HCT116 (cell line): ENCODE data around the gene COX5B.

Source experiments
- ATF3 ChIP-seq: IDR thresholded peaks from 2 replicates; pipeline ENCODE4 v1.6.1; 2012
- ELF1 ChIP-seq: IDR thresholded peaks from 2 replicates; pipeline ENCODE4 v1.6.1; 2012; ENCODE audit warnings: low read depth, borderline replicate concordance
- EZH2 ChIP-seq: fragments of 200-600 bp; sonication (generic); IDR thresholded peaks from 2 replicates; pipeline ENCODE4 v1.6.1; 2017; ENCODE audit warnings: antibody characterized with exemption, mixed run types
- EZH2phosphoT487 ChIP-seq: fragments of 200-600 bp; IDR thresholded peaks from 2 replicates; pipeline ENCODE4 v1.6.1; 2018; ENCODE audit warnings: antibody characterized with exemption, borderline replicate concordance
- MAX ChIP-seq: IDR thresholded peaks from 2 replicates; pipeline ENCODE4 v1.6.1; 2012
- POLR2A ChIP-seq: IDR thresholded peaks from 2 replicates; pipeline ENCODE4 v1.7.0; 2011; ENCODE audit warnings: borderline replicate concordance; ENCODE audit not compliant: insufficient read depth, insufficient read length; ENCODE audit errors: extremely low read depth
- POLR2AphosphoS5 ChIP-seq: IDR thresholded peaks from 2 replicates; pipeline ENCODE4 v1.6.1; 2011; ENCODE audit warnings: mild to moderate bottlenecking, low read depth, low read length, moderate library complexity
- SP1 ChIP-seq: IDR thresholded peaks from 2 replicates; pipeline ENCODE4 v1.6.1; 2012; ENCODE audit warnings: low read depth
- SRF ChIP-seq: IDR thresholded peaks from 2 replicates; pipeline ENCODE4 v1.6.1; 2012; ENCODE audit warnings: low read depth
- TCF7L2 ChIP-seq: IDR thresholded peaks from 2 replicates; pipeline ENCODE4 v1.7.0; 2011; ENCODE audit warnings: borderline replicate concordance, inconsistent platforms; ENCODE audit not compliant: insufficient read depth, insufficient read length; ENCODE audit errors: extremely low read depth
- YY1 ChIP-seq: IDR thresholded peaks from 2 replicates; pipeline ENCODE4 v1.6.1; 2011; ENCODE audit warnings: low read length, low read depth, moderate library complexity, mild to moderate bottlenecking; ENCODE audit not compliant: insufficient replicate concordance; ENCODE audit errors: extremely low read depth
- ZNF274 ChIP-seq: fragments of 200-500 bp; sonication (Bioruptor generic); IDR thresholded peaks from 2 replicates; pipeline ENCODE4 v1.6.1; 2014; ENCODE audit warnings: mild to moderate bottlenecking, low read depth, low read length, inconsistent platforms
- TF ChIP-seq, protein P1 (sequence below), 3 experiments: fragments of 200-600 bp in 1 of 3; sonication (generic) in 1 of 3; IDR thresholded peaks in 2 of 3; conservative IDR thresholded peaks in 1 of 3; 2 replicates each; pipeline ENCODE4 v1.5.1; 2012 to 2017; ENCODE audit warnings: low read depth in 2 of 3, low read length in 2 of 3, antibody characterized with exemption in 1 of 3, borderline replicate concordance in 1 of 3, control low read depth in 1 of 3, mild to moderate bottlenecking in 1 of 3, mixed read lengths in 1 of 3, mixed run types in 1 of 3, moderate library complexity in 1 of 3; ENCODE audit not compliant: insufficient read depth in 1 of 3

DNA sequence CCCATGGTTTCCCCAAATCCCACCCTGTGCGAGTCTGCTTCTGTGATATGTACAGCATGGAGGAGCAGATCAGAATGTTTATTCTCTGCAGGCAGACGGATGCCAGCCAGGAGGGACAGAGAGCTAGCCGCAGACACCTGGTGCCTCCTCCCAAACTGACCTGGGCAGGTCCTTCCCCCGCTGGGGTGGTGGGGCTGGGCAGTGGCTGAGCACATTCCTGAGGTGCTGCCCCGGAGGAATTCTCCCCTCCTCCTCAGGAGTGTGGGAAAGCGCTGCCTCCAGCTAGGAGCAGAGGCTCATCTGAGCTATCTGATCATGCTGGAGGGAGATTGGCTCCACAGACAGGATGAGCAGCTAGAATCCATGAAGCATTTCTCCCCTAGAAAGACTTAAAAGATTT is 45.3 kb downstream of the COX5B start:
- TF ChIP-seq POLR2A (no peak), TCF7L2 (no peak), MAX (no peak), SP1 (no peak), YY1 (no peak), POLR2AphosphoS5 (no peak), SRF (no peak), ELF1 (no peak), ATF3 (no peak), EZH2 (no peak), EZH2phosphoT487 (no peak), ZNF274 (no peak)
- TF ChIP-seq, protein P1, sequence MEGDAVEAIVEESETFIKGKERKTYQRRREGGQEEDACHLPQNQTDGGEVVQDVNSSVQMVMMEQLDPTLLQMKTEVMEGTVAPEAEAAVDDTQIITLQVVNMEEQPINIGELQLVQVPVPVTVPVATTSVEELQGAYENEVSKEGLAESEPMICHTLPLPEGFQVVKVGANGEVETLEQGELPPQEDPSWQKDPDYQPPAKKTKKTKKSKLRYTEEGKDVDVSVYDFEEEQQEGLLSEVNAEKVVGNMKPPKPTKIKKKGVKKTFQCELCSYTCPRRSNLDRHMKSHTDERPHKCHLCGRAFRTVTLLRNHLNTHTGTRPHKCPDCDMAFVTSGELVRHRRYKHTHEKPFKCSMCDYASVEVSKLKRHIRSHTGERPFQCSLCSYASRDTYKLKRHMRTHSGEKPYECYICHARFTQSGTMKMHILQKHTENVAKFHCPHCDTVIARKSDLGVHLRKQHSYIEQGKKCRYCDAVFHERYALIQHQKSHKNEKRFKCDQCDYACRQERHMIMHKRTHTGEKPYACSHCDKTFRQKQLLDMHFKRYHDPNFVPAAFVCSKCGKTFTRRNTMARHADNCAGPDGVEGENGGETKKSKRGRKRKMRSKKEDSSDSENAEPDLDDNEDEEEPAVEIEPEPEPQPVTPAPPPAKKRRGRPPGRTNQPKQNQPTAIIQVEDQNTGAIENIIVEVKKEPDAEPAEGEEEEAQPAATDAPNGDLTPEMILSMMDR (IDR thresholded peaks at IDR 0.05 in 2 of 3, conservative IDR thresholded peaks at IDR 0.05 in 1 of 3; ENCODE audit: borderline replicate concordance in 1 of 3, insufficient read depth in 1 of 3, low read depth in 2 of 3, low read length in 2 of 3) = no peak
